ENCODE results near the gene CXorf58.
A peak's percentile ranks its signal among the peaks of the same experiment; 100 is the strongest.

Gene CXorf58

DNA sequence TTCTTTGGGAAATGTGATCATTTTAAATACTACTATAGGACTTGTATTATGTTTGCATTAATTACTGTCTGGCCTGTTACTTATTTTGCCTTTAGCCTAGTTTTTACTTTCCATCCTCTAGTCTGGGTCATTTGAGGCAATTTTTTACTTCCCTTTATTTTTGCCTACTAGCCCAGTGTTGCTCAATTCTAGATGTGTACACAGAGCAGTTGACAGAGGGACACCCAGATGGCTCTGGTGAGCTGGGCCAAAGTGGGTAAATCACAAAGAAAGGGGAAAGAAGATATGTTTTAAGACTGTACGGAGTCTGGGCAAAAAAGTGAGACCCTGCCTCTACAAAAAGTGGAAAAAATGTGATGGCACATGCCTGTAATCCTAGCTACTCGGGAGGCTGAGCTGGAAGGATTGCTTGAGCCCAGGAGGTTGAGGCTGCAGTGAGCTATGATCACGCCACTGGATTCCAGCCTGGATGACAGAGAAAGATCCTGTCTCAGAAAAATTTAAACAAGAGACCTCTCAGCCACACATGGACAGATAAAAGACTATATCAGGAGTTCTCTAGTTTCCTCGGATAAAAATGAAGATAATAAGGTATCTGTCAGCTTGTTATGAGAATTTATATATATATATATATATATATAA lies 35.8 kb upstream of the CXorf58 start:
- Histone ChIP-seq H3K36me3 (replicated peaks) (no peaks in the 10 kb centered on the region), H3K27me3 (replicated peaks) (no peaks in the 10 kb centered on the region), H3K4me3 (ENCODE audit: low read depth, low read length) (no peak overlapping the region), H3K27ac (no peak overlapping the region)
- TF ChIP-seq, protein P1, sequence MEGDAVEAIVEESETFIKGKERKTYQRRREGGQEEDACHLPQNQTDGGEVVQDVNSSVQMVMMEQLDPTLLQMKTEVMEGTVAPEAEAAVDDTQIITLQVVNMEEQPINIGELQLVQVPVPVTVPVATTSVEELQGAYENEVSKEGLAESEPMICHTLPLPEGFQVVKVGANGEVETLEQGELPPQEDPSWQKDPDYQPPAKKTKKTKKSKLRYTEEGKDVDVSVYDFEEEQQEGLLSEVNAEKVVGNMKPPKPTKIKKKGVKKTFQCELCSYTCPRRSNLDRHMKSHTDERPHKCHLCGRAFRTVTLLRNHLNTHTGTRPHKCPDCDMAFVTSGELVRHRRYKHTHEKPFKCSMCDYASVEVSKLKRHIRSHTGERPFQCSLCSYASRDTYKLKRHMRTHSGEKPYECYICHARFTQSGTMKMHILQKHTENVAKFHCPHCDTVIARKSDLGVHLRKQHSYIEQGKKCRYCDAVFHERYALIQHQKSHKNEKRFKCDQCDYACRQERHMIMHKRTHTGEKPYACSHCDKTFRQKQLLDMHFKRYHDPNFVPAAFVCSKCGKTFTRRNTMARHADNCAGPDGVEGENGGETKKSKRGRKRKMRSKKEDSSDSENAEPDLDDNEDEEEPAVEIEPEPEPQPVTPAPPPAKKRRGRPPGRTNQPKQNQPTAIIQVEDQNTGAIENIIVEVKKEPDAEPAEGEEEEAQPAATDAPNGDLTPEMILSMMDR (IDR thresholded peaks at IDR 0.05; ENCODE audit: low read depth, low read length, missing control alignments) = no peak
- no peak for DNase-seq
- in situ Hi-C loops (cut with HindIII; ENCODE audit: low pct_ligation_motif_present, low sequenced_read_pairs) = no loop called here

DNA sequence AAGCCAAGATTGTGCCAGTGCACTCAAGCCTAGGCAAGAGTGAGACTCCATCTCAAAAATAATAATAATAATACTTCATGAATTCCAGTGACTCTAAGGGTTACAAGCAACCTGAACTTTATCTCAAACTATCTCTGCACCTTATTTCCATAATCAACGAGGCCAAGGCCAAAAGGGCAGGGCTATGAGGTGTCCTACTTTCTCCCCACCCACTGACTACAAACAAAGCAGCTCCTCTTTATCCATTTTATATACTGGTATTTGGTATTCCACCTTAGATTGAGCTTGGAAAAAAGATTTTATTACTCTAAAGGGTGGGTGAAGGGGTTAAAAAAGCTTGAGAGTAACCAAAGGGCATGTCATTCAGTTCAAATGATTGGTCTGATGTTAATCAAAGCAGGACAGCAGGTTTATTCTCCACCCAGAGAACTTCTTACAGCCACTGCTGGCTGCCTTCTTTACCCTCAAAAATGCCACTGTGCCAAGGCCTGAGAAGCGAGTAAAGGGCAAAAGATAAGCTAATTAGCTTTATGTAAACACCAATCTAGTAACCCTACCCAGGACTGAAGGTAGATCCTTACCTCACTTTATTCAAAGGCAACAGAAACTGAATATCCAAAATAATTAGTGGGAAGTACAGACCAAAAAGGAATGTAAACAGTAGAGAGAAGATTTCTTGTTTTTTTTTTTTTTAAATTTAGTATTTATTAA lies 28.3 kb upstream of the CXorf58 start:
- TF ChIP-seq, protein P1 (IDR thresholded peaks at IDR 0.05; ENCODE audit: low read depth, low read length, missing control alignments) = no peak
- Histone ChIP-seq H3K4me3 (ENCODE audit: low read depth, low read length) (no peak overlapping the region), H3K27ac (no peak overlapping the region), H3K27me3 (replicated peaks) (no peaks in the 10 kb centered on the region), H3K36me3 (replicated peaks) (no peaks in the 10 kb centered on the region)
- in situ Hi-C loops (cut with HindIII; ENCODE audit: low pct_ligation_motif_present, low sequenced_read_pairs) = no loop called here
- no peak for DNase-seq

- Histone ChIP-seq H3K4me3 (ENCODE audit: low read depth, low read length) (no peak overlapping the region), H3K36me3 (replicated peaks) (no peaks in the 10 kb centered on the region), H3K27me3 (replicated peaks) (no peaks in the 10 kb centered on the region), H3K27ac (peak overlapping the region; percentile 89)
- peak; percentile 76 for DNase-seq
- TF ChIP-seq, protein P1 (IDR thresholded peaks at IDR 0.05; ENCODE audit: low read depth, low read length, missing control alignments) = no peak
- in situ Hi-C loops (cut with HindIII; ENCODE audit: low pct_ligation_motif_present, low sequenced_read_pairs) = no loop called here
These were observed 24.0 kb upstream of the CXorf58 start for GRCh38 chrX:23883737-23884354.

DNA sequence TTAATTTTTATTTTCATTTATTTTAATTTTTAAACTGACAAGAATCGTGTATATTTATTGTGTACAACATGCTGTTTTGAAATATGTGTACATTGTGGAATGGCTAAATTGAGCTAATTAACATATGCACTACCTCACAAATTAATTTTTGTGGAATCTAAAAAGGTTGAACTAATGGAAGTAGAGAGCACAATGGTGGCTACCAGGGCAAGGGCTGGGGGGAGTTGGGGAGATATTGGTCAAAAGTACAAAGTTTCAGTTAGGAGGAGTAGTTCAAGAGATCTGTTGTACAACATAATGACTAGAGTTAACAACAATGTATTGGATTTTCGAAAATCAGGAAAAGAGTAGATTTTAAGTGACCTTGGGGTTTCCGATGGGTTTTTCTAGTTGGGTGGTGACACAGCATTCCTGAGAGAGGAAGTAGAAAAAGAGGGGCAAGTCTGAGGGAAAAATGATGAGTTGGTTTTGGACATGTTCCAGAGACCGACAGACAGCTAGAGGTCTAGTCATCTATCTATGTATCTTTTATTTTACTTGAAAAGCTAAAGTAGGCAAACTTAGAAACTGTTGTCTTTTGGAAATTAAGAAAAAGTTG lies 23.3 kb upstream of the CXorf58 start:
- TF ChIP-seq, protein P1 (IDR thresholded peaks at IDR 0.05; ENCODE audit: low read depth, low read length, missing control alignments) = no peak
- Histone ChIP-seq H3K36me3 (replicated peaks) (no peaks in the 10 kb centered on the region), H3K4me3 (ENCODE audit: low read depth, low read length) (no peak overlapping the region), H3K27ac (peak overlapping the region; percentile 89), H3K27me3 (replicated peaks) (no peaks in the 10 kb centered on the region)
- DNase-seq = peak; percentile 65
- in situ Hi-C loops (cut with HindIII; ENCODE audit: low pct_ligation_motif_present, low sequenced_read_pairs) = no loop called here

DNA sequence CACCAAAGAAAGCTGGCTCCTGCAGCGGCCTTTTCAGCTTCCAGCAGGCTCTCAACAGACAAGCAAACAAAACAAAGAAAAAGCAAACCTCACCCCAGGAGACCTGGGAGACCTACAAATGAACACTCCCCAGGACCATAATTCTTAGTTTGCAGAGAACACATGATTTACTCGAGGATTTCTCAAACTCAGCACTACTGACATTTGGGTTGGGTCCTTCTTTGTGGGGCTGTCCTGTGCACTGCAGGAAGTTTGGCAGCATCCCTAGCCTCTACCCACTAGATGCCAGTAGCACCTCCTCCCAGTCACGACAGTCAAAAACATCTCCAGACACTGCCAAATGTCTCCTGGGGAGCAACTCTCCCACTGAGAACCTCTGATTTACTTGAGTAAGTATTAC lies 22.0 kb upstream of the CXorf58 start:
- H3K36me3 ChIP-seq (replicated peaks) = no peaks in the 10 kb centered on the region
- no peak for DNase-seq
- no peak overlapping the region for H3K4me3 ChIP-seq (ENCODE audit: low read depth, low read length)
- no peaks in the 10 kb centered on the region for H3K27me3 ChIP-seq (replicated peaks)
- in situ Hi-C loops (cut with HindIII; ENCODE audit: low pct_ligation_motif_present, low sequenced_read_pairs) = no loop called here
- H3K27ac ChIP-seq = no peak overlapping the region
- TF ChIP-seq, protein P1 (IDR thresholded peaks at IDR 0.05; ENCODE audit: low read depth, low read length, missing control alignments) = no peak
